ENCODE data around the gene VASP. TPM values are rescaled to one million over a fixed set of nuclear protein-coding genes. Genes with fewer than 3 reads are reported as not detected.

Gene VASP
- total and polyA plus RNA-seq, 2 of the 13 experiments (the other 11 are each of a cell fraction or from before 2014, with no cell fraction given) = 41.8 to 67.1 TPM

- TF ChIP-seq CCDC6 (CRISPR knock-in tag; IDR thresholded peaks at IDR 0.05) (no peak), ELK4 (CRISPR knock-in tag; IDR thresholded peaks at IDR 0.05; ENCODE audit: borderline replicate concordance) (no peak), PRDM10 (CRISPR knock-in tag; IDR thresholded peaks at IDR 0.05; ENCODE audit: low read depth) (no peak; the same call in none of the 2 replicates), SMARCE1 (IDR thresholded peaks at IDR 0.05; ENCODE audit: borderline replicate concordance) (no peak), ZNF292 (CRISPR knock-in tag; IDR thresholded peaks at IDR 0.05; ENCODE audit: borderline replicate concordance, low read depth) (no peak), RAD21 (CRISPR knock-in tag; IDR thresholded peaks at IDR 0.05) (peak; percentile 46; the same call in 1 of the 2 replicates), ZBTB38 (CRISPR knock-in tag; IDR thresholded peaks at IDR 0.05) (peak; percentile 59; the same call in 1 of the 2 replicates), MAFK (conservative IDR thresholded peaks at IDR 0.05 in 1 of 2, IDR thresholded peaks at IDR 0.05 in 1 of 2; ENCODE audit: low read length in 2 of 2) (no peak), ZFP62 (CRISPR knock-in tag; IDR thresholded peaks at IDR 0.05) (no peak), TCF7 (IDR thresholded peaks at IDR 0.05; ENCODE audit: low read depth) (no peak), ZFAT (CRISPR knock-in tag; conservative IDR thresholded peaks at IDR 0.05) (no peak), ZNF879 (CRISPR knock-in tag; IDR thresholded peaks at IDR 0.05) (no peak), NFATC3 (CRISPR knock-in tag; IDR thresholded peaks at IDR 0.05) (no peak), ATF7 (IDR thresholded peaks at IDR 0.05) (peak; percentile 98), ATF7 (CRISPR knock-in tag; IDR thresholded peaks at IDR 0.05) (peak; percentile 98), NBN (conservative IDR thresholded peaks at IDR 0.05) (no peak), HNRNPL (IDR thresholded peaks at IDR 0.05; ENCODE audit: low read depth, low read length) (no peak)
- TF ChIP-seq, protein P1, sequence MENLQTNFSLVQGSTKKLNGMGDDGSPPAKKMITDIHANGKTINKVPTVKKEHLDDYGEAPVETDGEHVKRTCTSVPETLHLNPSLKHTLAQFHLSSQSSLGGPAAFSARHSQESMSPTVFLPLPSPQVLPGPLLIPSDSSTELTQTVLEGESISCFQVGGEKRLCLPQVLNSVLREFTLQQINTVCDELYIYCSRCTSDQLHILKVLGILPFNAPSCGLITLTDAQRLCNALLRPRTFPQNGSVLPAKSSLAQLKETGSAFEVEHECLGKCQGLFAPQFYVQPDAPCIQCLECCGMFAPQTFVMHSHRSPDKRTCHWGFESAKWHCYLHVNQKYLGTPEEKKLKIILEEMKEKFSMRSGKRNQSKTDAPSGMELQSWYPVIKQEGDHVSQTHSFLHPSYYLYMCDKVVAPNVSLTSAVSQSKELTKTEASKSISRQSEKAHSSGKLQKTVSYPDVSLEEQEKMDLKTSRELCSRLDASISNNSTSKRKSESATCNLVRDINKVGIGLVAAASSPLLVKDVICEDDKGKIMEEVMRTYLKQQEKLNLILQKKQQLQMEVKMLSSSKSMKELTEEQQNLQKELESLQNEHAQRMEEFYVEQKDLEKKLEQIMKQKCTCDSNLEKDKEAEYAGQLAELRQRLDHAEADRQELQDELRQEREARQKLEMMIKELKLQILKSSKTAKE (CRISPR knock-in tag; IDR thresholded peaks at IDR 0.05; ENCODE audit: borderline replicate concordance) = no peak; the same call in 1 of the 2 replicates
- TF ChIP-seq, protein P2, sequence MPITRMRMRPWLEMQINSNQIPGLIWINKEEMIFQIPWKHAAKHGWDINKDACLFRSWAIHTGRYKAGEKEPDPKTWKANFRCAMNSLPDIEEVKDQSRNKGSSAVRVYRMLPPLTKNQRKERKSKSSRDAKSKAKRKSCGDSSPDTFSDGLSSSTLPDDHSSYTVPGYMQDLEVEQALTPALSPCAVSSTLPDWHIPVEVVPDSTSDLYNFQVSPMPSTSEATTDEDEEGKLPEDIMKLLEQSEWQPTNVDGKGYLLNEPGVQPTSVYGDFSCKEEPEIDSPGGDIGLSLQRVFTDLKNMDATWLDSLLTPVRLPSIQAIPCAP (CRISPR knock-in tag; IDR thresholded peaks at IDR 0.05; ENCODE audit: low read depth) = no peak
Measured at GRCh38 chr19:45506246-45506988, 862 bp upstream of the VASP start (continued).
